ENCODE measurements around the gene FEM1A. TPM values are rescaled to one million over a fixed set of nuclear protein-coding genes. Genes with fewer than 3 reads are reported as not detected.
A peak's percentile ranks its signal among the peaks of the same experiment; 100 is the strongest.

The FEM1A gene
- total and polyA plus RNA-seq, 9 of the 15 experiments (the other 6 are each of a cell fraction or from before 2014, with no cell fraction given): 0.08 to 19.0 (median 6.8) TPM

DNA sequence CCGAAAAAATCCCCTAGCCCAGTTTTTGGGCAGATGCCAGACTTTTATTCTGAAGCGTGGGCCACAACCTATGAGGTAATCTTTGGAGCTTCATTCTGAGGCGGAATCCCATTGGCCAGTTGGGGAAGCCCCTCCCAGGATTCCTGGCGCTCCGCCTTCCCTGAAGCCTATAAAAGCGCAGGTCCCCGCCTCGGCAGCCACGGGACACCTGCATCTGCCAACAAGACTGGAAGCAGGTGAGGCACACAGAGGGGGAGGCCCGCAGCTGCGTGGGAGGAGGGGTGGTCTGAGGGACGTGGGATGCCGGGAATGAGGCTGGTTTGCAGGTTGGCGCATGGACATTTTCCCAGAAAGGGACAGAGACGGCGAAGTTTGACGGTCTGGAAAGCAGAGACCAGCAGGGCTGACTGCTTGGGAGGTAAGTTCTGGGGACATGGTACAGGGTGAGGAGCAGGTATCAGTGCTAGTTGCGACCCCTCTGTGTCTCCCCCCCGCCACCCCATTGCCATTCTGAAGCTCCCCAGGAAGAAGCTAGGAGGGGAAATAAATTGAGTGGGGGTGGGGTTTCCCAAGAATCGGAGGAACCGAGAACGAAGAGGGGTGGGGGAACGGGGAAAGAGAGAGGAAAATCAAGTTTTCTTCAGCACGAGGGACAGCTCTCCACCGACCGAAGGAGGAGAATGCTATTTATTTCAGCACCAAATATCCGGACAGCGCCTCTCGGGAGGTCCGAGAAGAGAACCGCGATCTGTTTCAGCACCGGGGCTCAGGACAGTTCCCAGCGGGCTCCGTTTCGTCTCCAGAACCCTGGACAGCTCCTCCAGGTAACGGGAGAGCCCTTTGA, 22.4 kb upstream of the FEM1A start (continued):
- no peak for TF ChIP-seq ZNF449 (CRISPR knock-in tag; IDR thresholded peaks at IDR 0.05)
- TF ChIP-seq, protein P1, sequence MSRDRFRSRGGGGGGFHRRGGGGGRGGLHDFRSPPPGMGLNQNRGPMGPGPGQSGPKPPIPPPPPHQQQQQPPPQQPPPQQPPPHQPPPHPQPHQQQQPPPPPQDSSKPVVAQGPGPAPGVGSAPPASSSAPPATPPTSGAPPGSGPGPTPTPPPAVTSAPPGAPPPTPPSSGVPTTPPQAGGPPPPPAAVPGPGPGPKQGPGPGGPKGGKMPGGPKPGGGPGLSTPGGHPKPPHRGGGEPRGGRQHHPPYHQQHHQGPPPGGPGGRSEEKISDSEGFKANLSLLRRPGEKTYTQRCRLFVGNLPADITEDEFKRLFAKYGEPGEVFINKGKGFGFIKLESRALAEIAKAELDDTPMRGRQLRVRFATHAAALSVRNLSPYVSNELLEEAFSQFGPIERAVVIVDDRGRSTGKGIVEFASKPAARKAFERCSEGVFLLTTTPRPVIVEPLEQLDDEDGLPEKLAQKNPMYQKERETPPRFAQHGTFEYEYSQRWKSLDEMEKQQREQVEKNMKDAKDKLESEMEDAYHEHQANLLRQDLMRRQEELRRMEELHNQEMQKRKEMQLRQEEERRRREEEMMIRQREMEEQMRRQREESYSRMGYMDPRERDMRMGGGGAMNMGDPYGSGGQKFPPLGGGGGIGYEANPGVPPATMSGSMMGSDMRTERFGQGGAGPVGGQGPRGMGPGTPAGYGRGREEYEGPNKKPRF (IDR thresholded peaks at IDR 0.05; ENCODE audit: low read depth, low read length): no peak
- TF ChIP-seq ZNF3 (CRISPR knock-in tag; IDR thresholded peaks at IDR 0.05): no peak
- TF ChIP-seq ZNF644 (tag; IDR thresholded peaks at IDR 0.05; ENCODE audit: low read depth): peak; percentile 99
- no peak for TF ChIP-seq STAT5B (CRISPR knock-in tag; IDR thresholded peaks at IDR 0.05)
- TF ChIP-seq ZNF232 (CRISPR knock-in tag; IDR thresholded peaks at IDR 0.05): peak; percentile 100
- TF ChIP-seq, protein P2, sequence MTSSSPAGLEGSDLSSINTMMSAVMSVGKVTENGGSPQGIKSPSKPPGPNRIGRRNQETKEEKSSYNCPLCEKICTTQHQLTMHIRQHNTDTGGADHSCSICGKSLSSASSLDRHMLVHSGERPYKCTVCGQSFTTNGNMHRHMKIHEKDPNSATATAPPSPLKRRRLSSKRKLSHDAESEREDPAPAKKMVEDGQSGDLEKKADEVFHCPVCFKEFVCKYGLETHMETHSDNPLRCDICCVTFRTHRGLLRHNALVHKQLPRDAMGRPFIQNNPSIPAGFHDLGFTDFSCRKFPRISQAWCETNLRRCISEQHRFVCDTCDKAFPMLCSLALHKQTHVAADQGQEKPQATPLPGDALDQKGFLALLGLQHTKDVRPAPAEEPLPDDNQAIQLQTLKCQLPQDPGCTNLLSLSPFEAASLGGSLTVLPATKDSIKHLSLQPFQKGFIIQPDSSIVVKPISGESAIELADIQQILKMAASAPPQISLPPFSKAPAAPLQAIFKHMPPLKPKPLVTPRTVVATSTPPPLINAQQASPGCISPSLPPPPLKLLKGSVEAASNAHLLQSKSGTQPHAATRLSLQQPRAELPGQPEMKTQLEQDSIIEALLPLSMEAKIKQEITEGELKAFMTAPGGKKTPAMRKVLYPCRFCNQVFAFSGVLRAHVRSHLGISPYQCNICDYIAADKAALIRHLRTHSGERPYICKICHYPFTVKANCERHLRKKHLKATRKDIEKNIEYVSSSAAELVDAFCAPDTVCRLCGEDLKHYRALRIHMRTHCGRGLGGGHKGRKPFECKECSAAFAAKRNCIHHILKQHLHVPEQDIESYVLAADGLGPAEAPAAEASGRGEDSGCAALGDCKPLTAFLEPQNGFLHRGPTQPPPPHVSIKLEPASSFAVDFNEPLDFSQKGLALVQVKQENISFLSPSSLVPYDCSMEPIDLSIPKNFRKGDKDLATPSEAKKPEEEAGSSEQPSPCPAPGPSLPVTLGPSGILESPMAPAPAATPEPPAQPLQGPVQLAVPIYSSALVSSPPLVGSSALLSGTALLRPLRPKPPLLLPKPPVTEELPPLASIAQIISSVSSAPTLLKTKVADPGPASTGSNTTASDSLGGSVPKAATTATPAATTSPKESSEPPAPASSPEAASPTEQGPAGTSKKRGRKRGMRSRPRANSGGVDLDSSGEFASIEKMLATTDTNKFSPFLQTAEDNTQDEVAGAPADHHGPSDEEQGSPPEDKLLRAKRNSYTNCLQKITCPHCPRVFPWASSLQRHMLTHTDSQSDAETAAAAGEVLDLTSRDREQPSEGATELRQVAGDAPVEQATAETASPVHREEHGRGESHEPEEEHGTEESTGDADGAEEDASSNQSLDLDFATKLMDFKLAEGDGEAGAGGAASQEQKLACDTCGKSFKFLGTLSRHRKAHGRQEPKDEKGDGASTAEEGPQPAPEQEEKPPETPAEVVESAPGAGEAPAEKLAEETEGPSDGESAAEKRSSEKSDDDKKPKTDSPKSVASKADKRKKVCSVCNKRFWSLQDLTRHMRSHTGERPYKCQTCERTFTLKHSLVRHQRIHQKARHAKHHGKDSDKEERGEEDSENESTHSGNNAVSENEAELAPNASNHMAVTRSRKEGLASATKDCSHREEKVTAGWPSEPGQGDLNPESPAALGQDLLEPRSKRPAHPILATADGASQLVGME (CRISPR knock-in tag; IDR thresholded peaks at IDR 0.05): no peak
- peak; percentile 99 for TF ChIP-seq ZNF224 (CRISPR knock-in tag; IDR thresholded peaks at IDR 0.05)
- TF ChIP-seq NCOR1 (IDR thresholded peaks at IDR 0.05): no peak
- no peak for TF ChIP-seq NRF1 (conservative IDR thresholded peaks at IDR 0.05 in 1 of 2, IDR thresholded peaks at IDR 0.05 in 1 of 2)
- peak; percentile 100 for TF ChIP-seq EHMT2 (IDR thresholded peaks at IDR 0.05)
- peak; percentile 100 for TF ChIP-seq NCOA1 (IDR thresholded peaks at IDR 0.05; ENCODE audit: low read depth)
- TF ChIP-seq NFATC3 (IDR thresholded peaks at IDR 0.05): no peak
- peak; percentile 94 for TF ChIP-seq ZNF583 (CRISPR knock-in tag; IDR thresholded peaks at IDR 0.05)
- no peak for TF ChIP-seq RBM15 (IDR thresholded peaks at IDR 0.05; ENCODE audit: insufficient read depth, low read length)
- no peak for TF ChIP-seq MAFF (IDR thresholded peaks at IDR 0.05; ENCODE audit: low read length)
- no peak for TF ChIP-seq ZNF780A (CRISPR knock-in tag; IDR thresholded peaks at IDR 0.05)
- peak; percentile 77; the same call in 1 of the 2 replicates for TF ChIP-seq POLR2AphosphoS5 (IDR thresholded peaks at IDR 0.05; ENCODE audit: control insufficient read depth, insufficient read depth, low read depth, low read length)
